ENCODE data around the gene JPH3. TPM values are rescaled to one million over a fixed set of nuclear protein-coding genes. Genes with fewer than 3 reads are reported as not detected.

Gene JPH3
- total RNA-seq, 1 experiment from 2014 or later: 32.7 TPM

- Histone ChIP-seq H3K27ac (ENCODE audit: insufficient read length, low read depth, low read length) (no peak overlapping the region), H3T11ph (ENCODE audit: low read length) (no peak overlapping the region), H3K79me2 (ENCODE audit: insufficient read depth, low read length) (no peaks in the 10 kb centered on the region; the same call in 1 of the 2 replicates), H4K91ac (ENCODE audit: insufficient read length, low read depth, low read length) (no peak overlapping the region), H2BK15ac (ENCODE audit: low read depth, low read length) (no peak overlapping the region), H3K23me2 (ENCODE audit: insufficient read length, low read depth, low read length, poor library complexity, severe bottlenecking) (no peaks in the 10 kb centered on the region), H3K4me2 (ENCODE audit: insufficient read depth, insufficient read length, low read length) (no peak overlapping the region), H3K79me1 (ENCODE audit: insufficient read depth, low read depth, low read length, poor library complexity, severe bottlenecking) (no peaks in the 10 kb centered on the region), H2BK5ac (ENCODE audit: insufficient read length, low read length) (no peak overlapping the region), H3K4ac (ENCODE audit: low read depth, low read length) (no peak overlapping the region), H3K18ac (ENCODE audit: insufficient read length, low read depth, low read length) (no peak overlapping the region), H3K9ac (ENCODE audit: extremely low read depth, insufficient read length, low read length) (no peak overlapping the region), H3K9me3 (ENCODE audit: control insufficient read depth, low read depth, low read length) (no peaks in the 10 kb centered on the region), H3K14ac (ENCODE audit: insufficient read depth, low read length) (0 out of 2 replicates have a peak overlapping the region, but pooled peaks have one; percentile 50), H3K27me3 (ENCODE audit: insufficient read depth, low read length) (no peaks in the 10 kb centered on the region), H4K5ac (ENCODE audit: insufficient read length, low read depth, low read length) (no peak overlapping the region), H3K56ac (ENCODE audit: insufficient read length, low read depth, low read length) (no peak overlapping the region), H2BK12ac (ENCODE audit: insufficient read length, low read depth, low read length) (no peak overlapping the region), H2AFZ (ENCODE audit: low read length) (no peak overlapping the region), H2AK5ac (ENCODE audit: insufficient read length, low read length) (no peak overlapping the region), H4K20me1 (ENCODE audit: control insufficient read depth, insufficient read depth, insufficient read length) (peaks cover 2% of the 10 kb centered on the region), H2BK120ac (ENCODE audit: low read depth, low read length, poor library complexity, severe bottlenecking) (no peak overlapping the region), H2BK20ac (ENCODE audit: low read depth, low read length, poor library complexity, severe bottlenecking) (no peak overlapping the region), H3K4me1 (ENCODE audit: insufficient read depth, low read length) (no peaks in the 10 kb centered on the region), H4K8ac (replicated peaks; ENCODE audit: insufficient read length, low read depth, low read length) (no peak overlapping the region), H3K23ac (ENCODE audit: insufficient read length, low read depth, low read length) (no peak overlapping the region)
- no CpG with 5 or more reads among the region's 6 CpGs for WGBS (ENCODE audit: extremely low coverage, insufficient read length, low lambda C conversion rate)
- H3K4me1 Mint-ChIP-seq: peaks cover 17 to 31% of the 10 kb centered on the region in 2 experiments
- no peaks in the 10 kb centered on the region for H3K9me3 Mint-ChIP-seq
- no peak for TF ChIP-seq CTCF (conservative IDR thresholded peaks at IDR 0.05)
- H3K4me3 Mint-ChIP-seq: no peak overlapping the region
- H3K36me3 Mint-ChIP-seq (ENCODE audit: insufficient read depth in 1 of 3, low read depth in 3 of 3): peaks cover 3 to 8% (median 7%) of the 10 kb centered on the region in 3 experiments; a peak in 5 of 7 replicates
- no peaks in the 10 kb centered on the region for H3K27me3 Mint-ChIP-seq (ENCODE audit: low read depth)
- no peak for DNase-seq
- peak overlapping the region in 2 of 3 experiments; percentile 44 to 87; a peak in 4 of 7 replicates for H3K27ac Mint-ChIP-seq
Observed at GRCh38 chr16:87652799-87653198, 50.5 kb downstream of the JPH3 start.

Measured in H9 (cell line).